Stimulated activated CD4-positive, alpha-beta T cell treated with anti-CD3 and anti-CD28 coated beads, TNF-alpha, amount 100 ng/mL, for 1 hour (primary cell): Measurements from ENCODE around the gene MCTP2.

Source experiments
- DNase-seq, 3 donors: peaks; one replicate each; pipeline ENCODE4 v3.0.0-alpha.2; 2020; ENCODE audit warnings: low read depth in 3 of 3, low spot score in 1 of 3

Gene MCTP2

DNA sequence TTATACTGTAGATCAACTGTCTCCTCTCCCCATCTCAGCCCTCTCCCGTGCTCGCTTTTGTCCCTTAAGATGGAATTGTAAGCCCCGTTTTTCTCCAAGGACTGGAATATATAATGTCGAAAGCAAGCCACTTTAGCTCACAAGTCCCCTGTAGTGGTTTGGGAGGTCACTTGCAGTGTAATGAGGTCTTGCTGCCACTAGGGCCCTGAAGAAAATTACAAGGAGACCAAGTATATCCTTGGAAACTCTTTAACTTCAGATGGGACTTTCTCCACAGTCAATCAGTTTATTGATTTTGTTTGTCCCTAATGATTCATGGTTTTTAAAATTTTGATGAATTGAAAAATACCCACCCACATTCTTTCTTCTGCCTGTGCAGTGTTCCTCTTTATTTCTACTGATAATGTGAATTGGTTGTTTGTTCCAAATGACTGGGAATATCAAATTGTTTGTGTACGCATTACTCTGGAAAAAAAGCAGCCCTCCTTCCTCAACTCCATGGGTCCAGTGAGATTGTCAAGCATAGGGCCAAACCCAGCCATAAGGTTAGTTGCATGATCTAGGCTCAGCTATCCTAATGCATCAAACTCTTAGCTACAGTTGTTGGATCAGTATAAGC is 294.8 kb downstream of the MCTP2 start:
- no peak for DNase-seq

DNA sequence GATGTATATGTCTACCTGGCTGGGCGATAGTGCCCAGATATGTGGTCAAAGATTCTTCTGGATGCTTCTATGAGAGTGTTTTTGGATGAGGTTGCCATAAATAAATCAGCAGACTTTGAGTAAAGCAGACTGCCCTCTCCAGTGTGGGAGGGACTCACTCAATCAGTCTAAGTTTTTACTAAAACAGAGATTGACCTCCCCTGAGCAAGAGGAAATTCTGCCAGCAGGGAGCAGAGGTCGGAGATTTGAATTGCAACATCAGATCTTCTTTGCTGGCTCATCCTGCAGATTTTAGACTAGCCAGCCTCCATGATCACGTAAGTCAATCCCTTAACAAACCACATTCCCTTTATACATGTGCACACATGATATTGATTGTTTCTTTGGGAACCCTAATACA is 300.9 kb downstream of the MCTP2 start:
- no peak for DNase-seq
